ENCODE data around the gene KCNK5. TPM values are rescaled to one million over a fixed set of nuclear protein-coding genes. Genes with fewer than 3 reads are reported as not detected.

Gene KCNK5
- total and polyA plus RNA-seq, 2 donors: 2.6 to 3.9 TPM

- H3K27ac ChIP-seq (ENCODE audit: low read depth in 1 of 2, low read length in 1 of 2): peak overlapping the region in 1 of 2 donors; percentile 34
- no peak for DNase-seq (ENCODE audit: low read depth in 6 of 9, low spot score in 9 of 9)
- peaks cover 0 to 18% of the 10 kb centered on the region in 2 donors for H3K36me3 ChIP-seq (ENCODE audit: control insufficient read depth in 2 of 2, insufficient read depth in 2 of 2, low read length in 1 of 2)
- H3K4me1 ChIP-seq (ENCODE audit: control insufficient read depth in 2 of 2, insufficient read depth in 2 of 2, low read length in 2 of 2): peaks cover 26 to 94% of the 10 kb centered on the region in 2 donors
- peaks cover 0 to 2% of the 10 kb centered on the region in 2 donors for H3K9me3 ChIP-seq (ENCODE audit: control insufficient read depth in 2 of 2, insufficient read depth in 1 of 2, low read length in 1 of 2)
- 85% methylated on average over 3 of the region's 3 CpGs for WGBS
- no peak overlapping the region for H3K4me3 ChIP-seq (ENCODE audit: low read length in 2 of 2)
- peaks cover 0 to 5% of the 10 kb centered on the region in 2 donors for H3K27me3 ChIP-seq (ENCODE audit: control insufficient read depth in 2 of 2, insufficient read depth in 1 of 2, low read length in 1 of 2)
Measured at GRCh38 chr6:39223555-39223954, 5.7 kb downstream of the KCNK5 start.

DNA sequence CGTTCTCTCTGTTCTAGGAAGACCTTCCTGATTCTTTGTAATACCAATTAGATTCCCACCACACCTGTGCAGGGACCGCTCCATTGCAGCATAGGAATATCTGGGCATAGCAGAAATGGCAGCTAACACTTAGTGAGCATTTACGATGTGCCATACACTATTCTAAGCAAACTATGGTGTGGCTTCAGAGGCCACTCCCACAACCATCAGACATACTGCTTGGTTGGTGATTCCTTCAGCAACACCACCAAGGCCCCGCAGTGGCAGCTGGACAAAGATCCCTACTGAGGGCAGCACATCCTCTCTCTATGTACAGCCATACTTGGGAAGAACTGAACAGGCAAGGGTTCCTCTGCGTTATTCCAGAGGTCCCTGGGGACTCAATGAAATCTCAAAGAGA, 6.2 kb downstream of the KCNK5 start:
- H3K4me1 ChIP-seq (ENCODE audit: control insufficient read depth in 2 of 2, insufficient read depth in 2 of 2, low read length in 2 of 2): peaks cover 26 to 94% of the 10 kb centered on the region in 2 donors
- H3K36me3 ChIP-seq (ENCODE audit: control insufficient read depth in 2 of 2, insufficient read depth in 2 of 2, low read length in 1 of 2): peaks cover 0 to 22% of the 10 kb centered on the region in 2 donors
- no peak overlapping the region for H3K4me3 ChIP-seq (ENCODE audit: low read length in 2 of 2)
- 97% methylated on average over 5 of the region's 5 CpGs for WGBS
- H3K9me3 ChIP-seq (ENCODE audit: control insufficient read depth in 2 of 2, insufficient read depth in 1 of 2, low read length in 1 of 2): peaks cover 0 to 2% of the 10 kb centered on the region in 2 donors
- peaks cover 0 to under 1% of the 10 kb centered on the region in 2 donors for H3K27me3 ChIP-seq (ENCODE audit: control insufficient read depth in 2 of 2, insufficient read depth in 1 of 2, low read length in 1 of 2)
- DNase-seq (ENCODE audit: low read depth in 6 of 9, low spot score in 9 of 9): no peak
- H3K27ac ChIP-seq (ENCODE audit: low read depth in 1 of 2, low read length in 1 of 2): no peak overlapping the region

- Histone ChIP-seq H3K27me3 (ENCODE audit: control insufficient read depth in 2 of 2, insufficient read depth in 1 of 2, low read length in 1 of 2) (no peaks in the 10 kb centered on the region), H3K9me3 (ENCODE audit: control insufficient read depth in 2 of 2, insufficient read depth in 1 of 2, low read length in 1 of 2) (peaks cover 0 to 2% of the 10 kb centered on the region in 2 donors), H3K4me3 (ENCODE audit: low read length in 2 of 2) (no peak overlapping the region), H3K4me1 (ENCODE audit: control insufficient read depth in 2 of 2, insufficient read depth in 2 of 2, low read length in 2 of 2) (peaks cover 19 to 92% of the 10 kb centered on the region in 2 donors), H3K36me3 (ENCODE audit: control insufficient read depth in 2 of 2, insufficient read depth in 2 of 2, low read length in 1 of 2) (peaks cover 0 to 22% of the 10 kb centered on the region in 2 donors), H3K27ac (ENCODE audit: low read depth in 1 of 2, low read length in 1 of 2) (peak overlapping the region in 1 of 2 donors; percentile 50)
- WGBS: 89% methylated on average over 7 of the region's 7 CpGs
- no peak for DNase-seq (ENCODE audit: low read depth in 6 of 9, low spot score in 9 of 9)
Measured at GRCh38 chr6:39221779-39222641, 7.3 kb downstream of the KCNK5 start.

DNA sequence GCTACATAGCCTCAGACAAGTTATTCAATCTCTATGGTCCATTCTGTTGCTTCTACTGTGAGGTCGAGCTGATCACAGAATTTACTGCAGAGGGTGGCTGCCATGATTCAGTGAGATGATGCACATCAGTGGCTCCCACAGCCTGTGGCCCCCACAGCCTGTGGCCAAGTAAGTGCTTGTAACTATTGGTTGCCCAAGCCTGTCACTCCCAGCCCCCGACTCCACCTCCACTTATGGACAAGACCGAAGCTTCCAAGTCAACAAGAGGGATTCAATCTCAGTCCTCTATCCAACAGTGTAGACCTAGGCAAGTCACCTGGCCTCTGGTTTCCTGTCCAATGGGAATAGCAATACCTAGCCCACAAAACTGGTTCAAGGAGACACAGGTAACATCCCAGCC, 8.2 kb downstream of the KCNK5 start:
- Histone ChIP-seq H3K4me3 (ENCODE audit: low read length in 2 of 2) (no peak overlapping the region), H3K36me3 (ENCODE audit: control insufficient read depth in 2 of 2, insufficient read depth in 2 of 2, low read length in 1 of 2) (peaks cover 0 to 28% of the 10 kb centered on the region in 2 donors), H3K9me3 (ENCODE audit: control insufficient read depth in 2 of 2, insufficient read depth in 1 of 2, low read length in 1 of 2) (peaks cover 0 to 2% of the 10 kb centered on the region in 2 donors), H3K4me1 (ENCODE audit: control insufficient read depth in 2 of 2, insufficient read depth in 2 of 2, low read length in 2 of 2) (peaks cover 10 to 92% of the 10 kb centered on the region in 2 donors), H3K27ac (ENCODE audit: low read depth in 1 of 2, low read length in 1 of 2) (peak overlapping the region in 1 of 2 donors; percentile 85), H3K27me3 (ENCODE audit: control insufficient read depth in 2 of 2, insufficient read depth in 1 of 2, low read length in 1 of 2) (no peaks in the 10 kb centered on the region)
- DNase-seq (ENCODE audit: low read depth in 6 of 9, low spot score in 9 of 9): no peak
- 96% methylated on average over 3 of the region's 3 CpGs for WGBS

DNA sequence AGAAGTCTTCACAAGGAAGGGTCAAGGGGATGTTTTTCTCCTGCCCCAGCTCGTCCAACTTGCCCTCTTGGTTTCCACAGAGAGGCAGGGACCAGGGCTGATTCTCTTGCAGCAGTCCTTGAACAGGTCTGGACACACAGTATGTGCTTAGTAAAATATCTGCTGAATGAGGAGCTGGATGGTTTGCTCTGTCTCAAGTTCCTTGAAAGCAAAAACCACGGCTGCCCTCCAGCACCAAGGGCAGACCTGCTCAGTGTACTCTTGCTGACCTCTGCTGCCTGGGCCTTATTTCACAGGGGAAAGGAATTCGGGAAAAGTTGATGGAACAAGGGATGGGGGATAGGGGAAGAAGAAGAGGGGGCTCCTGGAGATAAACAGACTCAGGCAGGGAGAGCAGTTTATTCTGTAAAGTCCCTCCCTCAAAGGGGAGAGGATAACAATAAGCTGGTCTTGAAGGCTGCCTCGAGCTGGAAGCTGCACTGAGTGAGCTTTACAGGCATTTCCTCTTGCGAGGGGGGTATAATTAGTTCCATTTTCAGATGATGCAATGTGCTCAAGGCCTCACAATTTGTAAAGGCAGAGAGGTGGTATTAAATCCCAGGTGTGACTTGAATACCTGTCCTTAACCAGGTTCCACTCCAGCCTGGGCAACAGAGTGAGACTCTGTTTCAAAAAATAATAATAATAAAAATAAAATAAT, 10.3 kb downstream of the KCNK5 start:
- Histone ChIP-seq H3K4me3 (ENCODE audit: low read length in 2 of 2) (no peak overlapping the region), H3K4me1 (ENCODE audit: control insufficient read depth in 2 of 2, insufficient read depth in 2 of 2, low read length in 2 of 2) (peaks cover 0 to 93% of the 10 kb centered on the region in 2 donors), H3K27ac (ENCODE audit: low read depth in 1 of 2, low read length in 1 of 2) (peak overlapping the region in 1 of 2 donors; percentile 85), H3K9me3 (ENCODE audit: control insufficient read depth in 2 of 2, insufficient read depth in 1 of 2, low read length in 1 of 2) (peaks cover 0 to 2% of the 10 kb centered on the region in 2 donors), H3K36me3 (ENCODE audit: control insufficient read depth in 2 of 2, insufficient read depth in 2 of 2, low read length in 1 of 2) (peaks cover 0 to 28% of the 10 kb centered on the region in 2 donors), H3K27me3 (ENCODE audit: control insufficient read depth in 2 of 2, insufficient read depth in 1 of 2, low read length in 1 of 2) (no peaks in the 10 kb centered on the region)
- peak in 1 of 9 donors; percentile 57 for DNase-seq (ENCODE audit: low read depth in 6 of 9, low spot score in 9 of 9)
- 62% methylated on average over 5 of the region's 5 CpGs for WGBS

DNA sequence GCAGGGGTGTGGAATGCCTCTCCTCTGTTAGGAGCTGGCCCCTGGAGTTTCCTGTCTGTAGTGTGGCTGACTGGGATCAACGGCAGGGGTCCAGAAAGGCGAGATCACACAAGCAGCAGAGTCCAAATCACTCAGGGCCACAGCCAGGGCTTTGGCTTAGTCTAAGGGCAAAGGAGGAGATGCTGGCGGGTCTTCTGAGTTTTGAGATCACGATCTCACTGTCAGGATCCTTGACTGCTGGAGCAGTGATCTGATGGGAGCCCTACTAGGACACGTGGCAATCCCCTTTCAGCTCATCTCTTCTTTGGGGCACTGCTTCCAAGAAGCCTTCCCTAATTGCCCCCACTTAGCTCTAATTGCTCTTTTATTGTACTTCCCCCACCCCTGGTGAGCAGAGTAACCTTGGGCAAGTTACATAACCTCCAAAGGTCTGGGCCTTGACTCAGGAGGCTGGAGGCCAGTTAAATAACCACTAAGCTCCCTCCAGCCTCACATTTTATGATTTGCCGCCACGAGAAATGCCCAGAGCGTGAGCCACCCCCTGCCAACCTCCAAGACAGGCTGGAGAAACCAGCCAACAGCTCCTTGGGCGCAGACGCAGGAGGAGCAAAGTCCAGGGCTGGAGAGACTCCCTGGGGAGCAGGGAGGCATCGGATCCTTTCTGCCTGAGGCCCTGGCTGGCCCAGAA, 12.0 kb downstream of the KCNK5 start:
- H3K4me1 ChIP-seq (ENCODE audit: control insufficient read depth in 2 of 2, insufficient read depth in 2 of 2, low read length in 2 of 2): peaks cover 0 to 97% of the 10 kb centered on the region in 2 donors
- H3K4me3 ChIP-seq (ENCODE audit: low read length in 2 of 2): no peak overlapping the region
- 91% methylated on average over 11 of the region's 11 CpGs for WGBS
- H3K27me3 ChIP-seq (ENCODE audit: control insufficient read depth in 2 of 2, insufficient read depth in 1 of 2, low read length in 1 of 2): no peaks in the 10 kb centered on the region
- H3K36me3 ChIP-seq (ENCODE audit: control insufficient read depth in 2 of 2, insufficient read depth in 2 of 2, low read length in 1 of 2): peaks cover 0 to 37% of the 10 kb centered on the region in 2 donors
- H3K9me3 ChIP-seq (ENCODE audit: control insufficient read depth in 2 of 2, insufficient read depth in 1 of 2, low read length in 1 of 2): no peaks in the 10 kb centered on the region
- DNase-seq (ENCODE audit: low read depth in 6 of 9, low spot score in 9 of 9): no peak
- H3K27ac ChIP-seq (ENCODE audit: low read depth in 1 of 2, low read length in 1 of 2): no peak overlapping the region

DNA sequence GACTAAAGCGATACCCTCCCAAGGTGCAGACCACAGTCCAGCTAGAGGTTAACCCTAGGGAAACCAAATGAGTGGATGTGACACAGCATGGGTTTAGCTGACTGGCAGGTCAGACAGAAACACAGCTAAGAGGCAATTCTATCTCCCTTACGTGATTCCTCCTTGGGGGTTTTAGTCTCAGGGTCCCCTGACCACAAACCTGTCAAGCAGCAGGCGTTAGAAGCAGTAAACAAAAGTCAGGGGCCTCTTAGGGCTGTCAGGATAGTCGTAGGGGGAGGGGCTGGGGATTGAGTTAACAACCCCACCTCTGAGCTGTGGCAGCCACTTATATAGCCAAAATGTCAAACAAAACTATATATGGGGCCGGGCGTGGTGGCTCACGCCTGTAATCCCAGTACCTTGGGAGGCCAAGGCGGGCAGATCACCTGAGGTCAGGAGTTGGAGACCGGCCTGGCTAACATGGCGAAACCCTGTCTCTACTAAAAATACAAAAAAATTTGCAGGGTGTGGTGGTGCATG, 13.6 kb downstream of the KCNK5 start:
- peaks cover 0 to 92% of the 10 kb centered on the region in 2 donors for H3K4me1 ChIP-seq (ENCODE audit: control insufficient read depth in 2 of 2, insufficient read depth in 2 of 2, low read length in 2 of 2)
- peaks cover 0 to 37% of the 10 kb centered on the region in 2 donors for H3K36me3 ChIP-seq (ENCODE audit: control insufficient read depth in 2 of 2, insufficient read depth in 2 of 2, low read length in 1 of 2)
- peak overlapping the region in 1 of 2 donors; percentile 95 for H3K27ac ChIP-seq (ENCODE audit: low read depth in 1 of 2, low read length in 1 of 2)

GRCh38 chr6:39214846-39215639, 14.2 kb downstream of the KCNK5 start:
- peaks cover 0 to 34% of the 10 kb centered on the region in 2 donors for H3K36me3 ChIP-seq (ENCODE audit: control insufficient read depth in 2 of 2, insufficient read depth in 2 of 2, low read length in 1 of 2)
- H3K27ac ChIP-seq (ENCODE audit: low read depth in 1 of 2, low read length in 1 of 2): peak overlapping the region in 1 of 2 donors; percentile 95
- WGBS: 89% methylated on average over 10 of the region's 10 CpGs
- DNase-seq (ENCODE audit: low read depth in 6 of 9, low spot score in 9 of 9): no peak
- H3K4me3 ChIP-seq (ENCODE audit: low read length in 2 of 2): no peak overlapping the region
- H3K27me3 ChIP-seq (ENCODE audit: control insufficient read depth in 2 of 2, insufficient read depth in 1 of 2, low read length in 1 of 2): no peaks in the 10 kb centered on the region
- H3K9me3 ChIP-seq (ENCODE audit: control insufficient read depth in 2 of 2, insufficient read depth in 1 of 2, low read length in 1 of 2): no peaks in the 10 kb centered on the region
- peaks cover 4 to 92% of the 10 kb centered on the region in 2 donors for H3K4me1 ChIP-seq (ENCODE audit: control insufficient read depth in 2 of 2, insufficient read depth in 2 of 2, low read length in 2 of 2)

More for the DNA sequence above, 13.6 kb downstream of the KCNK5 start:
- WGBS: 70% methylated on average over 10 of the region's 10 CpGs
- Histone ChIP-seq H3K4me3 (ENCODE audit: low read length in 2 of 2) (no peak overlapping the region), H3K27me3 (ENCODE audit: control insufficient read depth in 2 of 2, insufficient read depth in 1 of 2, low read length in 1 of 2) (no peaks in the 10 kb centered on the region), H3K9me3 (ENCODE audit: control insufficient read depth in 2 of 2, insufficient read depth in 1 of 2, low read length in 1 of 2) (no peaks in the 10 kb centered on the region)
- DNase-seq (ENCODE audit: low read depth in 6 of 9, low spot score in 9 of 9): peak in 1 of 9 donors; percentile 47
